GM19351 (cell line): ENCODE measurements around the gene PSTPIP2.

Source experiments
- ATAC-seq: cut with Tn5 transposase; IDR thresholded peaks from one replicate; pipeline ENCODE4 v1.9.1; 2021; ENCODE audit warnings: mild to moderate bottlenecking, moderate library complexity; ENCODE audit not compliant: unreplicated experiment

The PSTPIP2 gene

DNA sequence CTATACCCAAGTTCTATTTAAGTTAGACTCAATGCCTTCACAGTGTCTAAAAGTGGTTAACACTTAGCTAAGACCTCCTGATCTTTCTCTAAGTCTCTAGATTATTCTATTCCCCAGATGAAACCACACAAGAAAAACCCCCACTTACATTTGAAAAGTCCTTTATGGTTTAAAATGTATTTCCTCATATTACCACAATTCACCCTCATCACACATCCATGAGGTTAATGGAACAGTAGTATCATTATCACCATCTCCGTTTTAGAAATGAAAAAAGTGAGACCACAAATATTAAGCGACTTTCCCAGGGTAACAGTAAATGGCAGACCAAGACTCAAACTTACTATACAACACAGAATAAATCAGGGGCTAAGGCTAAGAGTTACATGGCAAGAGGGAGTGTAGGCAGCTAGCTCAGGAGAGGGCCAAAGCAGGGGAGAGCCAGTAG lies 133.5 kb downstream of the PSTPIP2 start:
- no peak for ATAC-seq

DNA sequence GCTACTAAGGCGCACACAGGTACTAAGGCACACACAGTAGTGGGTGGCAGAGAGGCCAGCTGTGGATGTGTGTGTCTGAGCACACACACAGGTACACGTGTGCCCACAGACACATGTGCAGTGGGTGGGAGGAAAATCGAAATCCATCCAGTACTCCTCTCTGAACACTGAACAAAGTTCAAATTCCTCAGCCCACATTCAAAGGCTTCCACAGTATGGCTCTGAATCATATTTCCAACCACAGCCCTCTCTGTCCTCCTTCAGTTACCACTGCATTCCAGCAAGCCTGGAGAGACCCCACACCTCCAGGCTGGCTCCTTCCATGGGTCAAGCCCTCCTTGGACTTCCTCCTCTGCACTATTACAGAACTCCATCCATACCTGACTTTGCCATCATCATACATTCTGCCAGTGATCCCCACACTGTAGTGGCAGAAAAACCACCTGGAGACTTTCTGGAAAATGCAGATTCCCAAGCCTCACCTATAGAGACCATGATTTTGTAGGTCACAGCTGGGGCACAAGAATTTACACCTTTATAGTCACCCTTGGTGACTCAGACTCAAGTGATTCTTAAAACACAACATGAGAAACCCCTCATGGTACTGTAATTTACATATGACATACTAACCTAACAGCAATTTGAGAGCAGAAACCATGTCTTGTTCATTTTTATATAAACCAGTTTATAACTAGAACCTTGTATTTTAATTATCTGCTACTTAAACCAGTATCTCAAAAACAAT lies 136.3 kb downstream of the PSTPIP2 start:
- no peak for ATAC-seq
